Mesenteric fat pad (tissue), 1 donor: ENCODE measurements around the gene VRK2. TPM values are rescaled to one million over a fixed set of nuclear protein-coding genes. Genes with fewer than 3 reads are reported as not detected.

ENCODE experiments used
- total RNA-seq: library from RNA; stranded (reverse); fragmentation: NEBNext Ultra II Directional; extraction: Animal tissue kit (Norgen Biotek cat#: 25700); gene quantifications from one replicate; pipeline ENCODE4 v1.2.1, GENCODE V29; 2021
- donor health status: DM: yes; HTN: yes; CAD: no.

VRK2 gene
- total RNA-seq, 1 donor from 2014 or later, result 26.3 TPM

Other genes with a start within 250 kb of the VRK2 start
- gene FANCL, start 194.5 kb downstream of the VRK2 start, total RNA-seq, result 12.8 TPM